ENCODE data around the gene FGD6. TPM values are rescaled to one million over a fixed set of nuclear protein-coding genes. Genes with fewer than 3 reads are reported as not detected.

The FGD6 gene
- total and polyA plus RNA-seq, 2 of the 4 experiments (the other 2 are of a cell fraction) = 2.6 to 9.5 TPM

- no peak overlapping the region for H3K9ac ChIP-seq (ENCODE audit: low read depth, low read length)
- BruUV-seq (replicated peaks) = no TSS peak
- H3K4me3 ChIP-seq (ENCODE audit: insufficient read depth, low read depth, low read length) = no peak overlapping the region
- ATAC-seq (ENCODE audit: low read depth) (no peak), DNase-seq (no peak)
- no peak overlapping the region for H3K27ac ChIP-seq (ENCODE audit: insufficient read depth, low read length)
- no peaks in the 10 kb centered on the region for H3K27me3 ChIP-seq (ENCODE audit: control insufficient read depth, insufficient read depth, low read length)
- no peak overlapping the region for H3K4ac ChIP-seq (ENCODE audit: low read depth, low read length)
- no peak overlapping the region for H2AK9ac ChIP-seq (replicated peaks; ENCODE audit: low read depth, low read length, poor library complexity)
- no peak overlapping the region for H2BK5ac ChIP-seq (ENCODE audit: low read depth, low read length, poor library complexity, severe bottlenecking)
- H3K9me3 ChIP-seq (ENCODE audit: control insufficient read depth, insufficient read depth, low read length) = no peaks in the 10 kb centered on the region
- no peaks in the 10 kb centered on the region for H4K20me1 ChIP-seq (ENCODE audit: insufficient read depth, low read length)
- no peak for TF ChIP-seq USF2 (IDR thresholded peaks at IDR 0.05; ENCODE audit: low read depth, low read length)
- no peak for TF ChIP-seq MAFK (IDR thresholded peaks at IDR 0.05; ENCODE audit: low read depth, low read length)
- TF ChIP-seq RCOR1 (IDR thresholded peaks at IDR 0.05; ENCODE audit: insufficient replicate concordance, low read length) = no peak
- TF ChIP-seq RFX5 (IDR thresholded peaks at IDR 0.05; ENCODE audit: low read depth, low read length) = no peak
- no peak for TF ChIP-seq POLR2A (IDR thresholded peaks at IDR 0.05; ENCODE audit: low read depth, low read length)
- TF ChIP-seq CHD1 (IDR thresholded peaks at IDR 0.05; ENCODE audit: low read depth, low read length) = no peak
- no peak for TF ChIP-seq CTCF (conservative IDR thresholded peaks at IDR 0.05; ENCODE audit: low read depth, low read length)
- no peak for TF ChIP-seq MXI1 (IDR thresholded peaks at IDR 0.05; ENCODE audit: borderline replicate concordance, low read depth, low read length)
- TF ChIP-seq SMC3 (IDR thresholded peaks at IDR 0.05; ENCODE audit: low read depth, low read length) = no peak
- TF ChIP-seq CEBPB (IDR thresholded peaks at IDR 0.05; ENCODE audit: low read depth, low read length) = no peak
- no peak for TF ChIP-seq BHLHE40 (IDR thresholded peaks at IDR 0.05; ENCODE audit: low read depth, low read length)
- TF ChIP-seq MAZ (IDR thresholded peaks at IDR 0.05; ENCODE audit: borderline replicate concordance, low read depth, low read length) = no peak
- TF ChIP-seq RAD21 (IDR thresholded peaks at IDR 0.05; ENCODE audit: low read length) = no peak
- ChIA-PET POLR2A (ENCODE audit: unreplicated experiment) (no interaction called here), CTCF (interaction anchor here (0.6 kb wide), 1 partner anchor 12 kb away, joined by 3 read pairs; no protein-coding TSS in a partner anchor)
- no peak overlapping the region for H2AK5ac ChIP-seq (ENCODE audit: low read depth, low read length)
- no peaks in the 10 kb centered on the region for H3K79me1 ChIP-seq (ENCODE audit: low read depth in 1 of 2, low read length in 2 of 2)
- no peak overlapping the region for H3K4me2 ChIP-seq (ENCODE audit: low read depth, low read length)
- H3K9me1 ChIP-seq (ENCODE audit: insufficient read depth, low read length) = no peaks in the 10 kb centered on the region
- H2BK120ac ChIP-seq (ENCODE audit: low read depth, low read length) = no peak overlapping the region
- intact Hi-C loops (cut with micrococcal nuclease) = no loop called here
- no peak overlapping the region for H3K14ac ChIP-seq (replicated peaks; ENCODE audit: low read depth, low read length)
- no CpG with 5 or more reads among the region's 3 CpGs for WGBS, 2 experiments (ENCODE audit: extremely low coverage in 2 of 2, insufficient read length in 1 of 2)
- peaks cover 7% of the 10 kb centered on the region for H3K36me3 ChIP-seq (ENCODE audit: control insufficient read depth, insufficient read depth, low read length)
- H4K91ac ChIP-seq (ENCODE audit: insufficient read depth, low read depth, low read length) = no peak overlapping the region
- H2BK20ac ChIP-seq (ENCODE audit: low read depth, low read length) = no peak overlapping the region
- H3K18ac ChIP-seq (ENCODE audit: low read depth, low read length) = no peak overlapping the region
- no peak overlapping the region for H2BK15ac ChIP-seq (ENCODE audit: low read depth, low read length)
- no peak overlapping the region for H3K23ac ChIP-seq (ENCODE audit: low read depth, low read length)
- no peak overlapping the region for H2AFZ ChIP-seq (replicated peaks; ENCODE audit: low read length, poor library complexity)
- in situ Hi-C loops (cut with MboI; ENCODE audit: low sequenced_read_pairs) = no loop called here
- H4K8ac ChIP-seq (ENCODE audit: low read depth in 2 of 2, low read length in 2 of 2) = no peak overlapping the region
- dilution Hi-C loops (cut with HindIII; ENCODE audit: low sequenced_read_pairs, unreplicated experiment) = no loop called here
- H4K5ac ChIP-seq (ENCODE audit: low read depth, low read length) = no peak overlapping the region
- no peaks in the 10 kb centered on the region; the same call in 1 of the 2 replicates for H3K4me1 ChIP-seq (ENCODE audit: control insufficient read depth, insufficient read depth, low read length)
- no peak overlapping the region for H3K56ac ChIP-seq (ENCODE audit: extremely low read depth, insufficient read depth, low read length)
Observed at GRCh38 chr12:95088379-95088778, 128.9 kb downstream of the FGD6 start.

All from IMR-90 (cell line).